Fibroblast of pulmonary artery (primary cell): ENCODE measurements around the gene CDK14.

ENCODE experiments used
- DNase-seq: peaks from one replicate; pipeline ENCODE4 v3.0.0-alpha.2; 2010; ENCODE audit warnings: low read depth
- H3K4me3 ChIP-seq: replicated peaks from 2 replicates; pipeline ENCODE4 v1.5.1; 2011; ENCODE audit warnings: low read depth, mild to moderate bottlenecking, control low read depth, low read length, moderate library complexity
- TF ChIP-seq, protein P1 (sequence below): IDR thresholded peaks from 2 replicates; pipeline ENCODE4 v1.5.1; 2011; ENCODE audit warnings: mild to moderate bottlenecking, control low read depth, low read length, inconsistent platforms; ENCODE audit errors: missing control alignments

The CDK14 gene

DNA sequence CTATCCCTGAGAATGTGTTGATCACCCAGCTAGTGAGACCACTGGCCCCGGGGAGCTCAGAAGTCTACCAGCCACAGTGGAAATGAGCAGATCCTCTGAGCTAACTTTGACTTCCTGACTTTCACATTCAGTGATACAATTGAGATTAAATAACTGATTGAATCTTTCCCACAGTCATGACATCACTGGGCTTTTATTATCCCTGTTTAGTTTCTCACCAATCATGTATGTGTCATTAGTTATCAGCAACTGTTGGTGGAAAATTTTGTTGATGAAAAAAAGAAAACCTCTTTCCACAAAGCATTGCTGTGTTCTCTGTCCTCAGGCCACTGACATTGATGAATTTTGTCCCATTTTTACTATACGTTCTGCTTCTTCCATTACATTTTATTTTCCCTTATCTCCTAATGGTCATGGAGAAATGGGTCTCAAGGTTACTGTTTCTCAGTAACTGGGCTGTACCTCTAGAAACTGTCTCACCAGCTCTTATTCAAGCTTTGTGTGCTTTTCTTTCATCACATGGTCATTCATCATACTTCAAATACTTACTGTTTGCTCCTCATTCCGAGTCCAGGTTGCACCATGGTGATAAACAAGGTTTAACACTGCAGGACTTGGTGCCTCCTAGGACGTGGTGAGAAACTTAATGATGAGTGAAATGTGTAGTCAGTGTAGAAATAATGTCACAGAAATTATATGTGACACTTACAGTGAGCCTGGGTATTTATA is 304.7 kb downstream of the CDK14 start:
- TF ChIP-seq, protein P1, sequence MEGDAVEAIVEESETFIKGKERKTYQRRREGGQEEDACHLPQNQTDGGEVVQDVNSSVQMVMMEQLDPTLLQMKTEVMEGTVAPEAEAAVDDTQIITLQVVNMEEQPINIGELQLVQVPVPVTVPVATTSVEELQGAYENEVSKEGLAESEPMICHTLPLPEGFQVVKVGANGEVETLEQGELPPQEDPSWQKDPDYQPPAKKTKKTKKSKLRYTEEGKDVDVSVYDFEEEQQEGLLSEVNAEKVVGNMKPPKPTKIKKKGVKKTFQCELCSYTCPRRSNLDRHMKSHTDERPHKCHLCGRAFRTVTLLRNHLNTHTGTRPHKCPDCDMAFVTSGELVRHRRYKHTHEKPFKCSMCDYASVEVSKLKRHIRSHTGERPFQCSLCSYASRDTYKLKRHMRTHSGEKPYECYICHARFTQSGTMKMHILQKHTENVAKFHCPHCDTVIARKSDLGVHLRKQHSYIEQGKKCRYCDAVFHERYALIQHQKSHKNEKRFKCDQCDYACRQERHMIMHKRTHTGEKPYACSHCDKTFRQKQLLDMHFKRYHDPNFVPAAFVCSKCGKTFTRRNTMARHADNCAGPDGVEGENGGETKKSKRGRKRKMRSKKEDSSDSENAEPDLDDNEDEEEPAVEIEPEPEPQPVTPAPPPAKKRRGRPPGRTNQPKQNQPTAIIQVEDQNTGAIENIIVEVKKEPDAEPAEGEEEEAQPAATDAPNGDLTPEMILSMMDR, result no peak
- DNase-seq, result peak; percentile 39
- no peak overlapping the region for H3K4me3 ChIP-seq

DNA sequence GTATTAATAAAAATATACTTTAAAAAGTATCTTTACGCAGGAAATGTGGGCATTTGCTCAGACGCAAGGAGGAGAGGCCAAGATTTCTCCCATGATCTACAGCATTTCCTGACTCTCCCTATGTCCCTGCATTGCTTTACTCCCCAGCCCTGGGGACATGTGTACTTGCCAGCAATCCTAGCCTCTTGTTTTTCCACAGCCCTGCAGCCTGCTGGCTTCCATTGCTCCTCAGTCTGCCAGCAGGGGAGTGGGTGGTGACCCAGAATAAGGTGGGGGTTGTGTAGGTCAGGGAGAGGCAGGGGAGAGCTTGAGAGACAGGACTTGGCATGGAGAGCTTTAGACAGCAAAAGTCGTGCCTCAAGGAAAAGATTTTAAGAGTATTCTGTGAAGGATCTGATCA is 307.7 kb downstream of the CDK14 start:
- DNase-seq, result no peak
- TF ChIP-seq, protein P1, result no peak
- no peak overlapping the region for H3K4me3 ChIP-seq

DNA sequence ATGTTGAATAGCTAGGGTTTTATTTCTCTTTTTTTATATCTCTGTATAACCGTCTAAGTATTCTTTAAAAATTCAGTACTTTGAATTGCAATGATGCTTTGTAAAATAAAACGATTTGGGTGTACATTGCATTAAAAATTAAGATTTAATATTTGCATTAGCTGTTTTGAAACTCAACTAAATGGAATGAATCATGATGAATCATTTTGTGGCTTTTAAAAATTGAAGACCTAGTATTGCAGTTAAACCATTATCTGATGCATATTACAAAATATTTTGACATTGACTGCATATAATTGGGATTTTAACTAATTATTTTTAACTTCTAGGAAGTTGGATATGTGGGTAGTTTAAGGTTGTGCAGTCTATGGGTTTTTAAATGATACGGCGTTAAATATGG is 314.0 kb downstream of the CDK14 start:
- TF ChIP-seq, protein P1, result no peak
- no peak for DNase-seq

DNA sequence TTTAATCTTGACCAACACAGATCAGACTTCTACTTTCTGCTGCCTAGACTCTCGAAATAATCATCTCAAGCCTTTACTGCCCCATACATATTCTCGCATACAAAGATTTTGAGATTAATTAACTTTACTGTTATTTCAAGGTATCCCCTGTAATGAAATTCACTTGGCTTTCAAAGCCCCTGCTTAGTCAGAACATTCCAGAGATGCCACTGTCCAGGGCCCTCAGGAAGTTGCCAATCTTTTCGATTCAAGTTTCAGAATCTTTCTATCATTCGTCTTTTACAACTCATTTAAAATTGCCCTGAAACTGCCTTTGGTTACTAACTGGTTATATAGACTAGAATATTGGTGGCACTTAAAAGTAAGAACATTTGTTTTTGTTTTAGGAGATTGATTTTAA is 320.2 kb downstream of the CDK14 start:
- H3K4me3 ChIP-seq, result no peak overlapping the region
- TF ChIP-seq, protein P1, result no peak
- DNase-seq, result no peak

More for the DNA sequence above, 314.0 kb downstream of the CDK14 start:
- no peak overlapping the region for H3K4me3 ChIP-seq

DNA sequence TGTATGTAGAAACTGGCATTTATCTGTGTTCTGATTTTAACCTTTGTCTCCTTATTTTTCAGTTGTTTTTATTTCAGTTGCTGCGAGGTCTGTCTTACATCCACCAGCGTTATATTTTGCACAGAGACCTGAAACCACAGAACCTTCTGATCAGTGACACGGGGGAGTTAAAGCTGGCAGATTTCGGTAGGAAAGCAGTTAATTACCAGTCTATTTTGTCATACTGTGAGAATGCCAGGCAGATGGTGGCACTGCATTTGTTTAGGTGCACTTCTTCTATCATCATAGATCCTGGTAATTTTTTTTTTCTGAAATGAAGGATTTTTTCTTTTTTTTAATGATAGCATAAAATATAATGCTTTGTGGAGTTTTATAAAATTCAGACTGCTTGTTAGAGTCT is 321.4 kb downstream of the CDK14 start:
- no peak for DNase-seq
- TF ChIP-seq, protein P1, result no peak
- H3K4me3 ChIP-seq, result no peak overlapping the region

DNA sequence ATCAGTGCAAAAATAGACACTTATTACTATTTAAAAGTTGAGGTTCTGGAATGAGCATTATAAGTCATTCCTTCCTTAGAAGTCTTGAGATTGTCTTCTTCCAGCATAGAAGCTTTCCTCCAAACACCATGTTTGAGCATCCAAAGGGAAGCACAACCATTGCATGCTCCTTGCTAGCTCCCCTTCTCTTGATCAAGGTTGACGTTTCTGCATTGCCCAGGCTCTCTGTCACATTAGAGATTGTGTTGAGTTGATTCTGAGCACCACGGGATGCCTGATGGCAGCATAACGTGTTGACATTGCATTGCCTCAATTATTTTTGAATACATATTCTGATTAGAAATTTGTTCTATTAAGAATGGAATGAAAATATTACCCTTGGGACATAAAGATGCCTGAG is 322.2 kb downstream of the CDK14 start:
- TF ChIP-seq, protein P1, result no peak

DNA sequence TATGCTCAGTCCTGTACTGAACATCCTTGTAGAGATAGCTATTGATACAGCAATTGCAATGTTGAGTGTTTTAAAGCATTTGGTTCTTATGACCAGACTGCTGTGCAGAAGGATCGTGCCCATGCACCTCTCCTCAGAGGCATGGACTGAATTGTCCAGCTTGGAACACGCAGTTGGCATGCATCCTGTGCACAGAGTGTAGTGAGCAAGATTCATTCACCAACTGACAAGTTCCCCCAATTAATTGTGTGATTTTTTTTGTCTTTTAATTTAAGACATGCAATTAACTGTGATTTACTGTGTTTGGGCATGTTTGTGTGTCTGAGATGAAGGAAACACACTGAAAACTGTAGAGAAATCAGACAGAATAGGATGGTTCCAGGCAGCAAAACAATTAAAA is 323.7 kb downstream of the CDK14 start:
- no peak for DNase-seq
- TF ChIP-seq, protein P1, result no peak
- H3K4me3 ChIP-seq, result no peak overlapping the region

More for the DNA sequence above, 322.2 kb downstream of the CDK14 start:
- DNase-seq, result no peak
- H3K4me3 ChIP-seq, result no peak overlapping the region
